ENCODE measurements around the gene MOXD1. TPM values are rescaled to one million over a fixed set of nuclear protein-coding genes. Genes with fewer than 3 reads are reported as not detected.

The MOXD1 gene
- total RNA-seq, 1 donor from 2014 or later: 3.1 TPM

DNA sequence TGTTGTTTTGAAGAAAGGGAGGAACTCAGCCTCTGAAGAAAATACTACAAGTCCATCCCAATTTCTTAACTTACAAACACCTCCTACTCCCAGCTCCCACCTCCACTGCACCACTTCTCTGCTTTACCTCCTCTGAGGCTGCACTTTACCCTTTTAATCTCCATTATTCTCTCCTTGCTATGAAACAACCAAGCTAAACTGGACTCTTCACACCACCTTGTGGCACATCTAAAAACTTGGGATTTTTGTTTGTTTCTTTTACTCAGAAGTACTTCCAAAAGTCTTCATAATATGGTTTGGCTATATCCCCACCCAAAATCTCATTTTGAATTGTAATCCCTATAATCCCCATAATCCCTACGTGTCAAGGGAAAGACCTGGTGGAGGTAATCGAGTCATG lies 142.2 kb downstream of the MOXD1 start:
- DNase-seq (ENCODE audit: missing footprints) (no peak), ATAC-seq (no peak)
- intact Hi-C loops (cut with DNase I): no loop called here

- no peak for DNase-seq (ENCODE audit: missing footprints)
- no peak for ATAC-seq
- intact Hi-C loops (cut with DNase I): no loop called here
Measured at GRCh38 chr6:132257561-132257960, 143.7 kb downstream of the MOXD1 start.

DNA sequence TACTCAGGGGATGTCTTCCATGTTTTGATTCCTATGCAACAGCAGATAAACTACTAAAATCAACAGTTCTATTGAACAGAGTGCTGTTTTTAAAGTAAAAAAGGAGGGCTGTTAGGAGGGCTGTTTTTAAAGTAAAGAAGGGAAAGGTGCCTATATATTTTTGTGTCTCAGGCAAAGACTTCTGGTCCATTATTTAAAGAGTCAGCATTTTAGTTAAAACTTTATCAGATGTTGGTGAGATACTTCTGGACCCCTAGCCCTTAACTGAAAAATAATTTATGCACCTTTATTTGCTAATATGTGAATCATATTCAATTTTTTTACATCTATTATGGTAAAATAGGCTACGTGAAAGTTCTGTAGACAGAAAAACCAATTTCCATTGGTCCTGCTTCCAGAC lies 144.8 kb downstream of the MOXD1 start:
- intact Hi-C loops (cut with DNase I): no loop called here
- DNase-seq (ENCODE audit: missing footprints): no peak
- ATAC-seq: no peak

DNA sequence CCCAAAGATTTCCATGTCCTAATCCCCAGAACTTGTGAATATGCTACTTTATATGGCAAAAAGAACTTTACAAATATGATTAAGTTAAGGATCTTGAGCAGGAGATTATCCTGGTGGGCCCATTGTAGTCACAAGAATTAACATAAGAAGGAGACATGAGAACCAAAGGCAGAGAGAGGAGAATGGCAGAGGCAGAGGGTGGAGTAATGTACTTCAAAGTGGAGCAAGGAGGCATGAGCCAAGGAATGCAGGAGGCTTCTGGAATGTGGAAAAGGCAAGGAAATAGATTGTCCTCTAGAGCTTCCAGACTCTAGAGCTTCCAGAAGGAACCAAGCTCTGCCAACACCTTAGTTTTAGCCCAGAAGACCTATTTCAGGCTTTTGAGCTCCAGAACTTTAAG lies 147.4 kb downstream of the MOXD1 start:
- ATAC-seq (no peak), DNase-seq (ENCODE audit: missing footprints) (no peak)
- intact Hi-C loops (cut with DNase I): no loop called here

- DNase-seq (ENCODE audit: missing footprints) (no peak), ATAC-seq (no peak)
- intact Hi-C loops (cut with DNase I): no loop called here
Measured at GRCh38 chr6:132253211-132253610, 148.1 kb downstream of the MOXD1 start.

GRCh38 chr6:132252113-132252512 lies 149.2 kb downstream of the MOXD1 start:
- ATAC-seq: no peak
- peak; percentile 63 for DNase-seq (ENCODE audit: missing footprints)
- intact Hi-C loops (cut with DNase I): no loop called here

- intact Hi-C loops (cut with DNase I): no loop called here
- ATAC-seq (no peak), DNase-seq (ENCODE audit: missing footprints) (no peak)
Measured at GRCh38 chr6:132251711-132252110, 149.6 kb downstream of the MOXD1 start.

DNA sequence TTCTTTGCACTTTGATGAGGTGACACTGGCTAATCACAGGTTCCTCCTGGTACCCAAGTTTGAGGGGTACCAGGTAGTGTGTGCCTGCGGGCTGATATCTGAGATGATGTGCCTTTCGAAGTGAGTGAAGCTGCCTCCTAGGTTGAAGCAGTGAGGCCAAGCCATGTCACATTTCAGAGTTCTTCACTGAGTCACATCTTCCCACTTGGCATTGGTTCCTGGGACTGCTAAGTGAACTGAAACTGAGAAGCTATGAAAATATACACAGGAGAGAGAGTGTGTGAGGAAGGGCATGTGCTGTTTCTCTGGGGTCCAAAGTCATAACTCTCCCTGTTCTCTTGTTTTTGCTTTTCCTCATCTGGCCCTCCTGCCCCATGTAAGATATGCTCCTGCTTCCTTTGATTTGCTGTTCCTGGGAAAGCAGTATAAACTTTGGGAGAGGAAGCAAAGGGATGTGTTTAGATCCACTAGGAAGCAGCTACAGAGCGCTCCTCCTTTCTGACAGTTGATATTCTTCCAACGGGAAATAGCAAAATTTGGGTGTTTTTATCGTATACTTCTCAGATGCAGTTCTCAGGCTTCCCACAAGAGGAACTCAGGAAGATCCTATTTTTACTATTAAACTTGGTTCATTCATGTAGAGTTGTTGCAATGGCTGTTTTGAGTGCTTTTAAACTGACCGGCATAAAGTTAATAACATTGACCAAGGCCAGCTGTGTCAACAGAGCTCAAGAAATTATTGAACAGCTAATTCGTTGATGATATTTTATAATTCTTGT lies 153.7 kb downstream of the MOXD1 start:
- ATAC-seq (no peak), DNase-seq (ENCODE audit: missing footprints) (no peak)
- intact Hi-C loops (cut with DNase I): no loop called here

- intact Hi-C loops (cut with DNase I): no loop called here
- DNase-seq (ENCODE audit: missing footprints): peak; percentile 45
- ATAC-seq: no peak
Measured at GRCh38 chr6:132246632-132247270, 154.5 kb downstream of the MOXD1 start.

DNA sequence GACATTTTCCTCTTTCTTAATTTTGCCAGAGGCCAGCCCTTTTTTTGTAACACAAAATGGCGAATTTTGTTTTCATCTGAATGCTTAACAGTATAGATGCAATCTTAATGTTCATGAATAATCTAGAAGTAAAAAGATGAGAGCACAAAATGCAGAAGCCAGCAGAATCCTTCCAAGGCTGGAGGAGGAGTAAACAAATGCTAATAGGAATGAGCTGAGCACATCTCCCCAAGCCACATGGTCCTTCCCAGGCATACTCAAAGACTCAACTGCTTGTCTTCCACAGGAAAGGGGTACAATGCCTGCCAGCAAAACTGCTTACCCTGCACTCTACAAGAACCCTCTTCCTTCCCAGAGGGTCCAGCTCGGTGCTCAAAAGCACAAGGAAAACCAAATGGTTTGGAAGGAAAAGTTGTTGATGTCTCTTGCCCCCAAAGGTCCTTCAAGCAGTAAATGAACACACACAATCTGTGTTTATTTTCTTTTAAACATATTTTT lies 155.1 kb downstream of the MOXD1 start:
- ATAC-seq (no peak), DNase-seq (ENCODE audit: missing footprints) (no peak)
- intact Hi-C loops (cut with DNase I): no loop called here

Other genes with a start within 250 kb of the MOXD1 start
- gene STX7, start 111.6 kb upstream of the MOXD1 start, total RNA-seq: 53.3 TPM
- gene TAAR9, start 136.8 kb upstream of the MOXD1 start, total RNA-seq: not detected
- gene TAAR8, start 151.2 kb upstream of the MOXD1 start, total RNA-seq: not detected
- not detected for gene TAAR6, start 168.8 kb upstream of the MOXD1 start, total RNA-seq
- not detected for gene TAAR5, start 188.3 kb upstream of the MOXD1 start, total RNA-seq
- gene TAAR2, start 222.8 kb upstream of the MOXD1 start, total RNA-seq: not detected